ENCODE data around the gene ZNF124. TPM values are rescaled to one million over a fixed set of nuclear protein-coding genes. Genes with fewer than 3 reads are reported as not detected.

ZNF124 gene
- total and polyA plus RNA-seq, 3 experiments from 2014 or later = 5.6 to 23.5 (median 21.0) TPM

DNA sequence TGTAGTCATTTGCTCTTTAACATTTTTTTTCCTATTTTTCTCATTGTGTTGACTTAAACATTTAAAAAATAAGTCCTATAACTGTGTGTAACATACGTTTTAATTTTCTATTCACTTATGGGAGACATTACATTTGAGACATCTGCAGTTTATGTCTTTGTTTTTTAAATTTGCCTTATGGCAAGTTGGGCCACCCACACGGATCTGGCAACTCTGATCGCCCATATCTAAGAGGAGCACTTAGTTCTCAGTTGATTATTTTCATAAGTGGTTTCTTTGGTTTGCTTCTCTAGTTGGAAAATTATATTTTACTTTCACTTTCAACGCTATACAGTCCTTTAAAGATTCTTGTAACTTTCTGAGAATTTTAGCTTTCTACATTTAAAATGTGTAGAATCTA is 13.8 kb upstream of the ZNF124 start:
- no peaks in the 10 kb centered on the region for H3K27me3 Mint-ChIP-seq
- DNase-seq = no peak
- Histone ChIP-seq H3K27me3 (ENCODE audit: insufficient read depth, low read length, poor library complexity, severe bottlenecking) (no peaks in the 10 kb centered on the region), H3K4me1 (ENCODE audit: insufficient read depth, low read length) (no peaks in the 10 kb centered on the region), H3K4me3 (ENCODE audit: low read length) (no peak overlapping the region), H3K9me3 (ENCODE audit: low read length) (peaks cover 43% of the 10 kb centered on the region), H3K36me3 (ENCODE audit: insufficient read depth, low read length) (peaks cover 9% of the 10 kb centered on the region), H3K27ac (ENCODE audit: low read depth, low read length) (no peak overlapping the region)
- peaks cover 30 to 78% (median 70%) of the 10 kb centered on the region in 5 donors for H3K9me3 Mint-ChIP-seq
- peaks cover 0 to 5% (median 3%) of the 10 kb centered on the region in 3 donors for H3K4me1 Mint-ChIP-seq
- ChIA-PET CTCF (no interaction called here), POLR2A (interaction anchor here (0.5 kb wide), 1 partner anchor 39 kb away, joined by 4 read pairs; no protein-coding TSS in a partner anchor)
- no peak overlapping the region for H3K4me3 Mint-ChIP-seq
- peaks cover 14 to 48% (median 27%) of the 10 kb centered on the region in 3 donors for H3K36me3 Mint-ChIP-seq
- H3K27ac Mint-ChIP-seq = no peak overlapping the region

DNA sequence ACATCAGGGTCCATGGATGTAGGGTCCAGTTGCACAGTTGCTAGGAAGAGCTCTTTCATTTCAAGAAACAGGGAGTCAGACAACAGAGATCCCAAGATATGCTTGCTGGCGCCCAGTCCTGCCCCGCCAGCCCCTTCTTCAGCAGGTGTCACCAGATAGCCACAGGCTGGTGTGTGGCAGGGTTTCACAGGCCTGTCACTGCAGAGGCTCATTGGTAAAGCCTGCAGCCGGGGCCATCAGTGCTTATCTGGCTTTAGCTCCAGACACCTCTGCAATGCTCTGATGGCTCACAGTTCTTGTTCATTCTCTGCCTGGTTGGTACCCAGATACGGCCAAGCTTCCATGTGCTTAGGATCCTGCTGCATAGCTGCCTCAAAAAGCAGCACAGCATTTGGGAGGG is 12.4 kb upstream of the ZNF124 start:
- peaks cover 16 to 76% (median 68%) of the 10 kb centered on the region in 5 donors for H3K9me3 Mint-ChIP-seq

DNA sequence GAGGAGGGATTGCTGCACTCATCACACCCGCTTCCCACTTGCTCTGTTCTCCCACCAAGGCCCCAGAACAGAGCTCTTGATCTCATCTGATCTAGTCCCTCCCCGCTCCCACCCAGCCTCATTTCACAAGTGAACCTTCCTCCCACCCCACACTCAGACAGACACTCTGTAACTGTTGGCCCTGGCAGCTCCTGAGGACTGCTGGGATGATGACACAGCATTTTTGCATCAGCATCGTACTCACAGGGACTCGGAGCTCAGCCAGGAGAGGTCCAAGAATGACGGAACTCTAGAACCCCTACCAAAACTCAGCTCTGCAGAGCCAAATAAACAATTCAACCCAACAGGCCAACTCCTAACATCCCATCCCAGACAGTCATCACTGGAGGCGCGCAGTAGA is 11.2 kb upstream of the ZNF124 start:
- Mint-ChIP-seq H3K36me3 (peaks cover 5 to 41% (median 10%) of the 10 kb centered on the region in 3 donors), H3K4me1 (peaks cover 0 to 5% (median 3%) of the 10 kb centered on the region in 3 donors), H3K9me3 (peaks cover 15 to 72% (median 68%) of the 10 kb centered on the region in 5 donors), H3K4me3 (no peak overlapping the region), H3K27me3 (peaks cover 0 to 3% of the 10 kb centered on the region in 2 donors), H3K27ac (no peak overlapping the region)
- Histone ChIP-seq H3K4me3 (ENCODE audit: low read length) (no peak overlapping the region), H3K36me3 (ENCODE audit: insufficient read depth, low read length) (no peaks in the 10 kb centered on the region), H3K27ac (ENCODE audit: low read depth, low read length) (no peak overlapping the region), H3K9me3 (ENCODE audit: low read length) (peaks cover 26% of the 10 kb centered on the region), H3K4me1 (ENCODE audit: insufficient read depth, low read length) (no peaks in the 10 kb centered on the region), H3K27me3 (ENCODE audit: insufficient read depth, low read length, poor library complexity, severe bottlenecking) (no peaks in the 10 kb centered on the region)
- no peak for DNase-seq
- ChIA-PET POLR2A (no interaction called here), CTCF (no interaction called here)

More for the DNA sequence above, 12.4 kb upstream of the ZNF124 start:
- no peak for DNase-seq
- POLR2A ChIA-PET = no interaction called here
- Histone ChIP-seq H3K27ac (ENCODE audit: low read depth, low read length) (no peak overlapping the region), H3K4me3 (ENCODE audit: low read length) (no peak overlapping the region), H3K9me3 (ENCODE audit: low read length) (peaks cover 31% of the 10 kb centered on the region), H3K36me3 (ENCODE audit: insufficient read depth, low read length) (no peaks in the 10 kb centered on the region), H3K27me3 (ENCODE audit: insufficient read depth, low read length, poor library complexity, severe bottlenecking) (no peaks in the 10 kb centered on the region), H3K4me1 (ENCODE audit: insufficient read depth, low read length) (no peaks in the 10 kb centered on the region)
- Mint-ChIP-seq H3K36me3 (peaks cover 5 to 42% (median 13%) of the 10 kb centered on the region in 3 donors), H3K27me3 (no peaks in the 10 kb centered on the region), H3K27ac (no peak overlapping the region), H3K4me3 (no peak overlapping the region), H3K4me1 (peaks cover 0 to 5% (median 3%) of the 10 kb centered on the region in 3 donors)
- CTCF ChIA-PET = no interaction called here

DNA sequence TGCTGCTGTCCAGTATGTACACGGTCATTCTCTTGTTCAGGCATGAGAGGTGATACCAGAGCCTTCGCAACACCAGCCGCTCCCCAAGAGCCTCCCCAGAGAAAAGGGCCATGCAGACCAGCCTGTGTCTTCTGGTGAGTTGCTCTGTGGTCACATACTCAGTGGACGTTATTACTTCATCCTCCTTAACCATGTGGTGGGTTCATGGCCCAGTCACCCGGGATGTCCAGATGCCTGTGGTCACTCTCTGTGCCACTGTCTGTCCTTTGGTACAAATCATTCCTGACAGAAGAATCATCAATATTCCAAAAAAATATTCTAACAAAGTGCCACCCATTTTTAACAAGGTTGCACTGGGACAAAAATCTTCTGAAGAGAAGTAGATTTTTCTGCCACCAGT is 8.8 kb upstream of the ZNF124 start:
- Histone ChIP-seq H3K9me3 (ENCODE audit: low read length) (peaks cover 21% of the 10 kb centered on the region), H3K36me3 (ENCODE audit: insufficient read depth, low read length) (no peaks in the 10 kb centered on the region), H3K4me1 (ENCODE audit: insufficient read depth, low read length) (no peaks in the 10 kb centered on the region), H3K4me3 (ENCODE audit: low read length) (no peak overlapping the region), H3K27me3 (ENCODE audit: insufficient read depth, low read length, poor library complexity, severe bottlenecking) (no peaks in the 10 kb centered on the region), H3K27ac (ENCODE audit: low read depth, low read length) (no peak overlapping the region)
- peaks cover 0 to 23% (median 2%) of the 10 kb centered on the region in 3 donors for H3K36me3 Mint-ChIP-seq
- ChIA-PET POLR2A (no interaction called here), CTCF (no interaction called here)
- no peak overlapping the region for H3K27ac Mint-ChIP-seq
- no peak for DNase-seq
- H3K4me1 Mint-ChIP-seq = peaks cover 0 to 1% (median under 1%) of the 10 kb centered on the region in 3 donors
- peaks cover 8 to 54% (median 47%) of the 10 kb centered on the region in 5 donors for H3K9me3 Mint-ChIP-seq
- H3K4me3 Mint-ChIP-seq = no peak overlapping the region
- H3K27me3 Mint-ChIP-seq = peaks cover 0 to 7% of the 10 kb centered on the region in 2 donors

DNA sequence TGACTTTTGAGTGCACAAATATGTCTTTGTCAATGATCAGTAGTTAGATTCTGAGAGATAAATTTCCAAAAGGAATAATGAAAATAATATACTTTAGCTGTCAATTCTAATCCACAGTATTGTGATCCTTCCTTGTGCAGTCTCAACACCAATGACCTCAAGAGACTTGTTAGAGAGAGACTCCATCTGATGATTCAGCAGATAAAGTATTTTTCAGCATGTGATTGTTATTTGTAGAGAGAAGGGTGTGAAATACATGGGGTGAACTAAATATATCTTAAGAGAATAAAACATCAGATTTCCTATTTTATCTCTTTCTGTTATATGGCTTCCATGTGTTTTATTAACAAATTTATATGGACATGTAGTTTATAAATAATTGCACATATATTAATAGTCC is 5.9 kb upstream of the ZNF124 start:
- H3K27me3 ChIP-seq (ENCODE audit: insufficient read depth, low read length, poor library complexity, severe bottlenecking) = no peaks in the 10 kb centered on the region
- no peak for DNase-seq
- no peak overlapping the region for H3K27ac ChIP-seq (ENCODE audit: low read depth, low read length)
- no peak overlapping the region for H3K27ac Mint-ChIP-seq
- no peaks in the 10 kb centered on the region for H3K4me1 Mint-ChIP-seq
- peaks cover 0 to 7% of the 10 kb centered on the region in 2 donors for H3K27me3 Mint-ChIP-seq
- H3K4me3 ChIP-seq (ENCODE audit: low read length) = no peak overlapping the region
- POLR2A ChIA-PET = no interaction called here
- no peaks in the 10 kb centered on the region for H3K9me3 ChIP-seq (ENCODE audit: low read length)
- H3K4me1 ChIP-seq (ENCODE audit: insufficient read depth, low read length) = no peaks in the 10 kb centered on the region
- no peak overlapping the region for H3K4me3 Mint-ChIP-seq
- CTCF ChIA-PET = no interaction called here
- no peaks in the 10 kb centered on the region for H3K36me3 ChIP-seq (ENCODE audit: insufficient read depth, low read length)
- peaks cover 0 to 13% (median 2%) of the 10 kb centered on the region in 3 donors for H3K36me3 Mint-ChIP-seq
- peaks cover 0 to 31% (median 23%) of the 10 kb centered on the region in 5 donors for H3K9me3 Mint-ChIP-seq

DNA sequence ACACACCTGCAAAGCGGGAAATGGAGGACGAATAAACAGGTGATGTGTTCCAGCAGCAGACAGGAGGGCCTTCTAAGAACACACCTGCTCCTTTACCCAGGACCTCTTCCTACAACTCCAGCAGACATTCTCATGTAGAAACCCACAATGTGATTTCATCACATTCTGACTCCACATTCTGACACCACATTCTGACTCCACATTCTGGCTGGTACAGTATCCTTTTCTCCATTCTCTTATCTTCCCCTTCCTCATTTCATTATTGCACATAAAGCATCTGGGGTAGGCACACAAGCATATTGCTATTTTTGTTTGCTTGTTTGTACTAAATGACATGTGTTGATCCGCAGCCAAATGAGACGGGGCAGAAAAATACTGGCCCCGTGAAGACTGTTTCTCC is 3.6 kb upstream of the ZNF124 start:
- no peaks in the 10 kb centered on the region for H3K4me1 ChIP-seq (ENCODE audit: insufficient read depth, low read length)
- H3K36me3 ChIP-seq (ENCODE audit: insufficient read depth, low read length) = no peaks in the 10 kb centered on the region
- peaks cover 0 to 7% of the 10 kb centered on the region in 2 donors for H3K27me3 Mint-ChIP-seq
- no peak overlapping the region for H3K4me3 Mint-ChIP-seq
- no peak for DNase-seq
- no peaks in the 10 kb centered on the region for H3K9me3 ChIP-seq (ENCODE audit: low read length)
- H3K4me1 Mint-ChIP-seq = peaks cover 2 to 7% (median 5%) of the 10 kb centered on the region in 3 donors
- ChIA-PET CTCF (no interaction called here), POLR2A (no interaction called here)
- no peak overlapping the region for H3K27ac ChIP-seq (ENCODE audit: low read depth, low read length)
- no peaks in the 10 kb centered on the region for H3K27me3 ChIP-seq (ENCODE audit: insufficient read depth, low read length, poor library complexity, severe bottlenecking)
- no peak overlapping the region for H3K27ac Mint-ChIP-seq
- H3K9me3 Mint-ChIP-seq = peaks cover 0 to 16% (median 14%) of the 10 kb centered on the region in 5 donors
- peaks cover 0 to 12% (median 2%) of the 10 kb centered on the region in 3 donors for H3K36me3 Mint-ChIP-seq
- no peak overlapping the region for H3K4me3 ChIP-seq (ENCODE audit: low read length)

DNA sequence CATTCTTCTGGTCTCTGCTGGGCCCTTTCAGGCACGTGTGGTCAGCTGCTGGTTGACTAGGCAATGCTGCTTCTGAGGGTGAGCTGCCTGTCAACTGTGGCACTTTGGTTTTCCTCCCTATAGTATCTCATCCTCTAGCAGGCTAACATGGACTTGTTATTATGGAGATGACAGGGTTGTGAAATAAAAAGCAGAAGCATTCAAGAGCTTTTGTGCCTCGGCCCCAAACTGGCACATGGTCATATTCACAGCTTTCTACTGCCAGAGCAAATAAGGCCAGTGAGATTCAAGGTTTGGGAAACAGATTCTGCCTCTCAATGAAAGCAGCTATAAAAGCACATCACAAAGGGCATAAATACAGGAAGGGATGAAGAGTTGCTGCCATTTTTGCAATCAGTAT is 1.6 kb upstream of the ZNF124 start:
- Mint-ChIP-seq H3K9me3 (peaks cover 0 to 3% (median 0%) of the 10 kb centered on the region in 5 donors), H3K36me3 (peaks cover 0 to 2% (median 0%) of the 10 kb centered on the region in 3 donors), H3K27me3 (peaks cover 0 to 7% of the 10 kb centered on the region in 2 donors), H3K4me1 (peaks cover 13 to 20% (median 14%) of the 10 kb centered on the region in 3 donors), H3K4me3 (no peak overlapping the region), H3K27ac (no peak overlapping the region)
- Histone ChIP-seq H3K27me3 (ENCODE audit: insufficient read depth, low read length, poor library complexity, severe bottlenecking) (no peaks in the 10 kb centered on the region), H3K9me3 (ENCODE audit: low read length) (no peaks in the 10 kb centered on the region), H3K27ac (ENCODE audit: low read depth, low read length) (no peak overlapping the region), H3K4me3 (ENCODE audit: low read length) (no peak overlapping the region), H3K36me3 (ENCODE audit: insufficient read depth, low read length) (no peaks in the 10 kb centered on the region), H3K4me1 (ENCODE audit: insufficient read depth, low read length) (no peaks in the 10 kb centered on the region)
- POLR2A ChIA-PET = no interaction called here
- no peak for DNase-seq
- CTCF ChIA-PET = interaction anchor here (1.7 kb wide), 1 partner anchor 15 kb away, joined by 3 read pairs; no protein-coding TSS in a partner anchor

DNA sequence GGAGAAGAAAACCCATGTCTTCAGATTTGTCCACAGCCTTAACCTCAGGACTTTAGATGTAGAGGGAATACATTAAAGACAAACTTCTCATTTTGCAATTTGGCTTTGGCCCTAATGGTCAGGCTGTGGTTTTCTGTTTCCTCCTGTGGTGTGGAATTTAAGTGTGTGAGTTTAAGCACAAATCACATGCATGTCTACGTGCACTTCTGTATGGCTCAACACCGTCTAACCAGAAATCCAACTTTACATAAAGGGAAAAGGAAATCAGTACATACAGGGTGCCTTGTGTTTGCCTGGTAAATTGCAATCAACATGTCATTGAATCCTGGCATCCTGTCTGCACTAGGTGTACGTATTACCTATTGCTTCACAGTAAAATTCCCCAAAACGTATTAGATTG is 1.2 kb upstream of the ZNF124 start:
- H3K9me3 Mint-ChIP-seq = peaks cover 0 to 3% (median 2%) of the 10 kb centered on the region in 5 donors
- Histone ChIP-seq H3K36me3 (ENCODE audit: insufficient read depth, low read length) (no peaks in the 10 kb centered on the region), H3K27me3 (ENCODE audit: insufficient read depth, low read length, poor library complexity, severe bottlenecking) (no peaks in the 10 kb centered on the region), H3K9me3 (ENCODE audit: low read length) (peaks cover under 1% of the 10 kb centered on the region), H3K4me1 (ENCODE audit: insufficient read depth, low read length) (no peaks in the 10 kb centered on the region), H3K4me3 (ENCODE audit: low read length) (no peak overlapping the region), H3K27ac (ENCODE audit: low read depth, low read length) (no peak overlapping the region)
- CTCF ChIA-PET = no interaction called here
- POLR2A ChIA-PET = no interaction called here
- peak overlapping the region in 1 of 7 donors; percentile 56 for H3K4me3 Mint-ChIP-seq
- DNase-seq = no peak
- peaks cover 13 to 22% (median 14%) of the 10 kb centered on the region in 3 donors for H3K4me1 Mint-ChIP-seq
- peaks cover 0 to 5% of the 10 kb centered on the region in 2 donors for H3K27me3 Mint-ChIP-seq
- H3K27ac Mint-ChIP-seq = no peak overlapping the region
- peaks cover 0 to 3% (median 0%) of the 10 kb centered on the region in 3 donors for H3K36me3 Mint-ChIP-seq
